Activated T-cell treated with anti-CD3 and anti-CD28 coated beads for 24 hours (primary cell): ENCODE measurements around the gene TJAP1.
A peak's percentile ranks its signal among the peaks of the same experiment; 100 is the strongest.
"Not testable (repeated sequence)": the region's sequence is repeated elsewhere in the genome, so short reads cannot be mapped to it uniquely, and the experiment has no call there.

ENCODE experiments used
- DNase-seq: peaks from one replicate; pipeline ENCODE4 v3.0.0-alpha.2; 2020; ENCODE audit warnings: low read depth

TJAP1 gene

DNA sequence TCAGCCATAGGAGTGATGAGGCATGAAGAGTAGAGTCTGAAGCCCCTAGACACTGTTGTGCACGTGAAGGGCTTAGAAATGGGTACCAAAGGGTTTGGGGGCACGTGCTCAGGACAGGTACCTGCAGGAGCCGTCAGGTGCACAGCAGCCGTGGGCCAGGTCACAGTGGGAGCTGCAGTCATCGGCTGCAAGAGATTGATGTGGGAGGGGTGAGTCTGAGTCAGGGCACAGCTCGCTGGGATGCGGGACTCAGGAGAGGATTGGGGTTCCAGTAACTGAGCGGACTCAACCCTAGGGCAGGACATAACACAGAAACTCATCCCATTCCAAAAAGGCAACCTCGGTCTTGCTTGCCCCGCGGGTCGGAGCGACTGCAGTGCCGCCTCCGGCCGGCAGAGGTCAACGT lies 23.1 kb upstream of the TJAP1 start:
- peak; percentile 42 for DNase-seq

DNA sequence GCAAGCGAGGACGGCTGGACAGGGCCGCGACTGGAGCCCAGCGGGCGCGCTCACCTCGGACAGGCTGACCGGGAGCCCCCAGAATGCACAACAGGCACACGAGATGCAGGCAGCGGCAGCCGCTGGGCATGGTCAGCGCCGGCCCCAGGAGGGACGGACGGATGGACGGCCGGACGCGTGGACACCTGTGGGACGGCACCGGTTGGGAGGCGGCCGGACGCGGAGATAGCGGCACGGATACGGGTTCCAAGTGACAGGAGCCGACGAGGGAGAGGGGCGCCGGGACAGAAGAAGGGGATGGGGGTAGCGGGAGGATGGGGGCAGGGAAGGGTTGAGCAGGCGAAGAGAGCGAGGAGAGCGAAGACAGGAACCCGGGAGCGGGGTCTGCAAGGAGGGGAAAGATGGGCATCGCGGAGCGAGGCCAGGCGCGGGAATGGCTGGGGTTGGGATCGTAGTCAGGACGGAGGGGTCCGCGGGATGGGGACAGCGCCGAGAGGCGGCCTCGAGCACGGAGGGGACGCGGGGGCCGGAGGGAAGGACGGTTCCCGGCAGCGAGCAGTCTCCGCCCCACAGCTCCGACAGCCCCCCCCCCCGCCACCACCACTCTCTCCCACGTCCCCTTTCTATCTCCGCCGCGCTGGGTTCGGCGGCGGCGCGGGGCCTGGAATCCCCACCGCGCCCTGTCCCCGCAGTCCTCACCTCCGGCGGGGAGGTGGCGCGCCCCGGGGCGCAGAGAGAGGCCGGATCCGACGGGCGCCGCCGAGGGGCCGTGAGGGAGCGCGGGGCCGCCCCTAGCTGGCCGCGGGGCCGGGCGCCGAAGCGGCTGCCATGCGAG lies 22.5 kb upstream of the TJAP1 start:
- DNase-seq = peak; percentile 16

DNA sequence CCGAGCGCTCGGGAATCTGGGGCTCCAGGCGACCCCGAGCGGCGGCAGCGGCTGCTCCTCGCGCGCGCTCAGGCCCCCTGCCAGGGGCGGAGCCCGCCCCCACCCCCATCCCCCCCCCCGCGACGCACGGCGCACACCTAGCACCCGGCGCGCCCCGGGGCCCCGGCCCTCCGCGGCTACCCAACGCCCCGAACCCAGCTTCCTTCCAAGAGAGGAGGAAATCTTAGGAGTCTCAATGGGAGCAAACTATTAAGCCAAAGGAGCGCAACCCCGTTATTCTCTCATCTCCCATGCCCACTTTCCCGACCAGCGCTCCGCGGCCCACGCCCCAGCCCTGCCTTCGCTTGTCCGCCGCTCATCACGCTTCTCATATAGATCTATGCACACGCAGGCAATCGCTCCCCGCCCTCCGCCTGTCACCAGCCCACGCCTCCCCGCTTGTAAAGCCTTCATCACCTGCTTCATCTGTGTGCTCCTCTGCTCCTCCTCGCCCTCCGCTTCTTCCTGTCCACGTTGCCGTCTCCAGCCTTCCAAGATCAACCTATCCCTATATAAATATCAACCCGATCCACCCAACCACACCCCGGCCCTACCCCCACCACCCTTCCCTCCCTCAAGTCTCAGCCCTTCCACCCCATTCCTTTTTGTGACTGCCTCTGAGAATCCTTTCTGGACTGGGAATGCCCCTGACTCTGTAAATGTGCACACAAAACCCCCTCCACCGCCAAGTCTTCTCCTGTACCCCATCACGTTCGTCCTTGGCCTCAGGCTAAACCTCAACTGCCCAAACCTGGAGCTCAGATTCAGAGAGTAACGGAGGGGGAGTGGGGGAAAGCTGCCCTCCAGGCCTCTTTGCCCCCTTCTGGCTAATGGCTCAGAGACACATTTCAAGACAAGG lies 21.6 kb upstream of the TJAP1 start, which contains the start of gene DLK2:
DLK2 (minus strand) TSS at position 18 of the 898 bp plus-strand sequence. CDS start 723 bp downstream, outside the sequence.
- DNase-seq = peak; percentile 41

DNA sequence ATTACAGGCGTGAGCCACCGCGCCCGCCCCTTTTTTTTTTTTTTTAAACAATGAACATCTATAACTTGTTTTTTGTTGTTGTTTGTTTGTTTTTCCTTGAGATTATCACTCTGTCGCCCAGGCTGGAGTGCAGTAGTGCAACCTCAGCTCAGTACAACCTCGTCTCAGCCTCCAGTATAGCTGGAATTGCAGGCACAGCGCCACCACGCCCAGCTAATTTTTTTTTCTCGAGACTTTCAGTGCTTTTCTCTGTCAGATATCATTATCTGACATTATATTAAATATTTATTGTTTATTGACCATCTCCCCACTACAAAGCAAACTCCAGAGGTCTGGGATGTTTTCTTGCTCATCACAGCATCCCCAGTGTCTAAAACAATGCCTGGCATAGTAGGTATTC lies 19.7 kb upstream of the TJAP1 start:
- DNase-seq = no peak

DNA sequence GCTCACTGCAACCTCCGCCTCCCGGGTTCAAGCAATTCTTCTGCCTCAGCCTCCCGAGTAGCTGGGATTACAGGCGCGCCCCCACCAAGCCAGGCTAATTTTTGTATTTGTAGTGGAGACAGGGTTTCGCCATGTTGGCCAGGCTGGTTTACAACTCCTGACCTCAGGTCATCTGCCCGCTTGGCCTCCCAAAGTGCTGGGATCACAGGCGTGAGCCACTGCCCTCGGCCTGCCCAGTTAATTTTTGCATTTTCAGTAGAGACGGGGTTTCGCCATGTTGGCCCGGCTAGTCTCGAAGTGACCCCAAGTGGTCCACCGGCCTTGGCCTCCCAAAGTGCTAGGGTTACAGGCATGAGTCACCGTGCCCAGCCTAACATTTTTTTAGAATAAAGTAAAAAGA lies 19.2 kb upstream of the TJAP1 start:
- not testable (repeated sequence) for DNase-seq

DNA sequence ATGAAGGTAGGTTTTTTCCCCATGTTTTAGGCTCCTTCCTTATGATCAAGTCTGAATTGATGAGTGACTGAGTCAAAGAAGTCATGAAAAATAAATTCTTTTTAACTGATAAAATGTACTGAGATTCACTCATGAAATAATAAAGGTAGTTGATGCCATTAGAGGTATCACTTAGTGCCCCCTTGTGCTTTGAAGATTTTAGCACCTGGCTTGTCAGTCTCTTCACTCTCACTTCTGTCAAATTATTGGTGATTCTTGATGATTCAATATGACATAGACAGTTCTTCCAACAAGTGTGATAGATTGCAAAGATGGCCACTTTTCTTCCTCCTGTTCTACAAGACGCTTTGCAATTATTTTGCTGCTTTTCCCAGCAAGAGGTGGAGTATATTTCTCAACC lies 17.8 kb upstream of the TJAP1 start:
- DNase-seq = no peak

DNA sequence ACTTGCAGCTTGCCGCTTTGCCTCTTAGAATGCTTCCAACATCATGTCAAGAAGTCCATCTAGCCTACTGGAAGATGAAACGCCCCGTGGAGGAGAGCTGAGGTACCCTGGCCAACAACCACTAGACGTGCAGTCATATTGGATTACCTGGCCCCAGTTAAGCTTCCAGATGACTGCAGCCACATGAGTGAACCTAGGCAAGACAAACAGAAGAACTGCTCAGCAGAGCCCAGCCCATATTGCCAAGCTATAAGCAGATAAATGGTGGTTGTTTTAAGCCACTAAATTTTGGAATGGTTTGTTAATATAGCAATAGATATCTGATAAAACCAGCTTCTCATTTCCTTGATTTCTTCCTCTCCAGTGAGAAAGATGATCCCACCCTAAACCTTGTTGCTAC lies 17.3 kb upstream of the TJAP1 start:
- DNase-seq = no peak

DNA sequence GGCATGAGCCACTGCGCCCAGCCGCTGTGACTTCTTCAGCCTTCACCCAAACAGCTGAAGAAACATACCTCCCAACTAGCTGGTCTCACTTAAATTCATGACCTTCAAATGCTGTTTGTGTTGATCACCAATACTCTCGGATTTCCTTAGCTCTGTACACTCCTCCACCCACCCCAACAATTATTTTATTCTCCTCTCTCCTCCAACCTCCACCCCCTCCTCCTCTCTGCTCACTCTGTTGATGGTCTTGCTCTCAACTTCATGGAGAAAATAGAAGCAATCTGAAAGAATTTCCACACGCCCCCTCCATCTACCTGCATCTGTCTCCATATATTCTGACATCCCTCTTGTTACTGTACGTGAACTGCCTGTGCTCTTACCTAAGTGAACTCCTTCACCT lies 15.4 kb upstream of the TJAP1 start:
- no peak for DNase-seq

DNA sequence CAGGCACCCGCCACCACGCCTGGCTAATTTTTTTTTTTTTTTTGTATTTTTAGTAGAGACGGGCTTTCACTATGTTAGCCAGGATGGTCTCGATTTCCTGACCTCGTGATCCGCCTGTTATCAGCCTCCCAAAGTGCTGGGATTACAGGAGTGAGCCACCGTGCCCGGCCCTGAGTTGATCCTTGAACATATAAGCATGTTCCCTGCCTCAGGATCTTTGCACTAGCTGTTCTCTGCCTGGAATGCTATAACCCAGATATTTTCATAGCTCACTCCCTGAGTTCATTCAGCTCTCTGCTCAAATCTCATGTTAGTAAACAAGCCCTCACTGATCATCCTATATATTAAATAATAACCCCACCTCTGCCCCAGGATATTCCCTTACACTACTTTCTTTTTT lies 13.0 kb upstream of the TJAP1 start:
- DNase-seq = no peak

DNA sequence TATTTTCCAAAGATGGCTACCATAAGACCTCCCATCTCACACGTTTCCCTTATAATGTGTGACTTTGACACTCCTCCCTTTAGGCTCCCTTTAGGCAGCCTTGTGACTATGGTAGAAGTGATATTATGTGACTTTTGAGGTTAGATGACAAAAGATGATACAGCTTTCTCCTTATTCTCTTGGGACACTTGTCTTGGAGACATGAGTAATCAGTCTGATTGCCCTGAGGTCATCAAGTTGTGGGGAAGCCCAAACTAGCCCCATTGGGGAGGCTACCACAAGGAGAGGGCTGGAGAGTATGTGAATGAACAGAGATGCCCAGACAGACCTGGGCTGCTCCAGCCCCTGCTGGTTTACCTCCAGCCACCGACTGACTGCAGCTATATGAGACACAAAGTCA lies 11.4 kb upstream of the TJAP1 start:
- DNase-seq = no peak

DNA sequence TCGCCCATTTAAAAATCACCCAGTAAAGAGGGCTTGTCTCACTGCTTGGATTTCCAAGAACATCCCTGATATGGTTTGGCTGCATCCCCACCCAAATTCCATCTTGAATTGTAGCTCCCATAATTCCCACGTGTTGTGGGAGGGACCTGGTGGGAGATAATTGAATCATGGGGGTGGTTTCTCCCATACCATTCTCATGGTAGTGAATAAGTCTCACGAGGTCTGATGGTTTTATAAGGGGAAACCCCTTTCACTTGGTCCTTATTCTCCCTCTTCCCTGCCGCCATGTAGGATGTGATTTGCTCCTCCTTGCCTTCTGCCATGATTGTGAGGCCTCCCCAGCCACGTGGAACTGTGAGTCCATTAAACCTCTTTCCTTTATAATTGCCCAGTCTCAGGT lies 10.1 kb upstream of the TJAP1 start:
- DNase-seq = not testable (repeated sequence)

DNA sequence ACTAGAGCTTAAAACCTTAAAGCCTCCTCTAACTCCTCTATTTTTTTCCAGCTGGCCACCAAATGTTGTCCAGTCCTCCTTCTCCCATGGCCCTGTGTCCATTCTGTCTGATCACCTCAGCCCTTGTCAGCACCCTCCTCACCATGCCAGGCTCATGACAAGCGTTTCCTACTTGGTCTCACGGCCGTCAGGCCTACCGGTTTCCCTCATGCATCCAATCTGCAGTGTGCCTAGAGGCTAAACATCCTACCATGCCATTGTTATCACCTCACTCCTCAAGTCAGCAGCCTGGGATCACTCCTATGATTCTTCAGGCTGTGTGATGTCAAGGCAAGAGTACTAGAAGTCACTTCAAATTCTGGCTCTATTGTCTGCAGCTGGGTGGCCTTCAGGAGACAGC lies 9.6 kb upstream of the TJAP1 start:
- no peak for DNase-seq

DNA sequence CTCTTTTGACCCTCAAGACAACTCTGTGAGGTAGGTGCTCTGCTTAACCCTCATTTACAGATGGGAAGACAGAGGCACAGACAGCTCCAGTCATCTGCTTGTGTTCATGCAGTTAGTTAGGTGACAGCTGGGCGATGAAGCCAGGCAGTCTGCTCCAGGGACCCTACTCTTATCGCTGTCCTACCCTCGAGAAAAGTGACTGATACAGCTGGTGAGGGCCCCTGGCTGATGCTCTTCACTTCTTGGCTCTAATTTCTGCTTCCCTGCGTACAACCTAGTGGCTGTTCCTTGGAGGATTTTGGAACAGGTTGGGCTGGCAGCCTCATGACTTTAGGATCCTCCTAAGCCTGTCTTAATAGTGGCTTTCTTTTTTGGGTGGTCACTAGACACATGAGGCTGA lies 9.1 kb upstream of the TJAP1 start:
- DNase-seq = no peak

DNA sequence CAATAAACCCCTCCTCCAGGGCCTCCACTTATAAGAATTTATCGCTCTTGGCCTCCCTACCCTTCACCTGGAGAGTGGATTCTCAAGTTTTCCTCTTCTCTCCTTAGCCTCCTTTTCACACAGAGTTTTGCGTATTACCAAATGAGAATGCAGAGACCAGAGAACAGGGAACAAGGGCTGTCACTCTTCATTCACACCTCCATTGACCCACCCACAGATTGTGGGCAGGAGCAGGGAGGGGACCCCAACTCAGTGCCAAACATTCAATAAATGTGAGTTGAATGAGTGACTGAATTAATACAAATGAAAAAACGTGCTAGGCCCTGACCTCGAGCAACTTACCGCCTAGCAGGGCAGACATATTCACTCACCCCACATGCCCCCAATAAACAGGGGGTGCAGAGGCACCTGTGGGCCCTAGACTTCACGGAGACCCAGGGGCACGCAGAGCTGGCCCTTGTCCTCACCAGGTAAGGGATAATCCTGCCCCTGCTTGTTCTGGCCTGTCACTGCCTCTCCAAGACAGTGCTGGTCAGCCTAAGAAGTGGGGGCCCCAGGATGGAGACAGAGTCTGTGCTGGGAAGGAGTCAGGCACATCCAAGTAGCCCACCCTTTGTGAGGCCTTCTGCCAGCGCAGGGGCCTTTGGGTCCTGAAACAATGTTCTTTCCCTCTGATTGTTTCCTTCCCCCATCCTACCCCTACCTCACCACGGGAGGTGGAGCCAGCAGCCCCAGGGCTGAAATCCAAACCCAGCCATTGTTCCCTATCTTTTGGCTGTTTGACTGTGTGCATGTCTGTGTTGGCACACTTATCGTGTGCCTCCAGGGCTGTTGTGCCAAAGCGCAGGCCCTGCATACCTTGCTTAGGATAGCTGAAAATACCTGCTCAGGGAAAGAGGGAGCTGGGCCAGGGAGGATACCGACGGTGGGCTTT lies 8.4 kb upstream of the TJAP1 start:
- DNase-seq = no peak

DNA sequence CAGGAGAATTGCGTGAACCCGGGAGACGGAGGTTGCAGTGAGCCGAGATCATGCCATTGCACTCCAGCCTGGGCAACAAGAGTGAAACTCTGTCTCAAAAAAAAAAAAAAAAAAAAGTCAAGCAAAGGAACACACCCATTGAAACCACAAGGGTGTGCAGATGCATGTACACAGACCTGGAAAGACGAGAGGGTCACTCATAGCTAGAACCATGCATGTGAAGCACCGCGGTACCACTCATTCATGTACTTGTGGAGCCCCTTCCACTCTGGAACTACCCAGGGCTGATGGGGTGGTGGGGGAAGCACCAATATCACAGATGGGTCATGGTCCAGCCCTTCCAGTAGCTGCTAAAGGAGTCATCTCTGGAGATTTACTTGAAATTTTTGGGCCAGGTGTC lies 7.4 kb upstream of the TJAP1 start:
- DNase-seq = no peak

DNA sequence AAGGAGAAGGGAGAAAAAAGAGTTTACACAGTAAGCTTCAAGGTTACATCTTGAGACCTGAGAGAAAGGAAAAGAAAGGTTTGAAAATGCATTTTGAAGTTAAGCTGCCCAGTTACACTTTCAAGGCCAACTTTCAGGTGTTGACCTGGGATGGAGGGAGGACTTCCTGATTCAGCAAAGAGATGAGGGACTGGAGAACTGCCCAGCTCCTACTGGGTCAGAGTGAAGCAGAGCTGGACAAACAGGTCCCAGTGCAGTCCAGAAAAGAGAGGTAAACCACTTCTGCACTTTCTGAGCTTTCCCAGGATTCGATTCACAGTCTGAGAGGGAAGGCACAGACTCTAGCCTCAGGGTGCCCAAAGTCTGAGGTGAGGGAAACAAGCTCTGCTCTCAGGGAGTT lies 6.0 kb upstream of the TJAP1 start:
- no peak for DNase-seq

DNA sequence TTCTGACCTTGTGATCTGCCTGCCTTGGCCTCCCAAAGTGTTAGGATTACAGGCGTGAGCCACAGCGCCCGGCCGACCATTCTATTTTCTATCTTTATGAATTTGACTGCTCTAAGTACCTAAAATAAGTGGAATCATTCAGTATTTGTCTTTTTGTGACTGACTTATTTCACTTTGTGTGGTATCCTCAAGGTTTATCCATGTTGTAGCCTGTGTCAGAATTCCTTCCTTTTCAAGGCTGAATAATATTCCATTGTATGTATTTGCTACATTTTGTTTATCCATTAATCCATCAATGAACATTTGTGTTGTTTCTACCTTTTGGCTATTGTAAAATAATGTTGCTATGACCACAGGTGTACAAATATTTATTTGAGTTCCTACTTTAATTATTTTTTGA lies 4.9 kb upstream of the TJAP1 start:
- DNase-seq = no peak

DNA sequence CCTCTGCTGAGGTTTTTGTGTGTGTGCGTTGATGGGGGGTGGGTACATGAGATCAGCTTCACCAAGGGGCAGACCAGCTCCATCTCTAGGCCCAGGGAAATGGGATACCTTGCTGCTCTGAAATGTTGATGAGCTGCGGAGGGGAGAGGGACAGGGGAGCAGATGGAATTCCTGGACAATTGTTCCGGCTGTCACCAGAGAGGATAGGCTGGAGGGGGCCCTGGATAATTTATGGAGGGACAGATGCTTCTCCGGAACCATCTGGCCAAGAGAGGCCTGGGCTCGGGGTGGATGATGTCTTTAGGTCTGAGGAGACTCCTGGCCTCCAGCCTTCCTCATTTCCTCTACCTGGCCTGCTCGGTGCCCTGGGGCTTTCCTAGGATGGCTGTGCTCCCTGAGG lies 1.9 kb upstream of the TJAP1 start:
- no peak for DNase-seq

DNA sequence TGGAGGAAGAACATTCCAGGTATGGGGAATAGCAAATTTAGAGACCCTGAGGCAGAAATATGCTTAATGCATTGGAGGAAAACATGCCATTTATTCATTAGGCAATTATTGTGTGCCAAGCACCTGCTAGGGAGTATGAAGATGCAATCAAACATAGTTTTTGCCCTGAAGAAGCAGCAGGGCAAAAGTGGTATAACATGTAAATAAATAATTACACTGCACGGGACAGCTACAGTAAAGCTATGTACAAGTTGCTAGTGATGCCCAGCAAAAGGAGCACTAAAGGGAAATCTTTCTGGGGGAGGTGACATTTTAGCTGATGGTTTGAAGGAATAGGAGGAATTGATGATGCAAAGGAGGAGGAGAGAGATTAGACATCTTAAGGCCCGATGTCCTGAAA lies 624 bp upstream of the TJAP1 start:
- no peak for DNase-seq

DNA sequence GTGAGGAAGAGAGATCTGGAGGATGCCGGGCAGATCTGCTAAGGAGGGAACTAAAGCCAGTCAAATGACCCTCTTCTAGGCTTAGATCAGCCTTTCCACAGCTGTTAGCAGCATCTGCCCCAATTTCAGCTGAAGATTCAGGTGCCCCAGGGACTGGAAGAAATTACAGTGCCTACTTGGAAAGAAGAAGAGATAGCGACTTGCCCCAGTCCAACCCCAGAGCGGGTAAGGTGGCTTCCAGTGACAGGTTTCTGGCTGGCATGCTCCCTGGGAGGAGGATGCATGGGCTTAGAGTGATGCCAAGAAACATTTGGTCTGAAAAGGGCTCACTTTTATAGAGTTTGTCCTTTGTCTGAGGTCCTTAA lies 620 bp downstream of the TJAP1 start:
- no peak for DNase-seq

DNA sequence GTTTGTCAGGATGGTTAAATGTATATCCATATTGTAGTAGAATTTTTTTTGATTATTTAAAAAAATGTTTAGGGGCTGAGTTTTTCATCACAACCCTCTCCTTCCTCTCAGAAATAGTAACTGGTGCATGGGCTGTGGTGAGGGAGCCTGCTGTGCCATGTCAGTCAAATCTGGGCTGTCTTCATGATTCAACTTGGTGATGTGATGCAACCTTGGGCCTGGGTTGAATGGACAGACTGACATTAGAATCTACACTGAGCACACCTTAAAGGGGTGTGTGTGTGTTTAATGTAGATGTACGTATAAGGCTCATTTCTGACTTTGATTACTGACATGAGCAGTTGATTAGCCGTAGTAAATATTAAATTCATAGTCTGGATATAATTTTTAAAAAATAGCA lies 3.7 kb downstream of the TJAP1 start:
- DNase-seq = no peak

DNA sequence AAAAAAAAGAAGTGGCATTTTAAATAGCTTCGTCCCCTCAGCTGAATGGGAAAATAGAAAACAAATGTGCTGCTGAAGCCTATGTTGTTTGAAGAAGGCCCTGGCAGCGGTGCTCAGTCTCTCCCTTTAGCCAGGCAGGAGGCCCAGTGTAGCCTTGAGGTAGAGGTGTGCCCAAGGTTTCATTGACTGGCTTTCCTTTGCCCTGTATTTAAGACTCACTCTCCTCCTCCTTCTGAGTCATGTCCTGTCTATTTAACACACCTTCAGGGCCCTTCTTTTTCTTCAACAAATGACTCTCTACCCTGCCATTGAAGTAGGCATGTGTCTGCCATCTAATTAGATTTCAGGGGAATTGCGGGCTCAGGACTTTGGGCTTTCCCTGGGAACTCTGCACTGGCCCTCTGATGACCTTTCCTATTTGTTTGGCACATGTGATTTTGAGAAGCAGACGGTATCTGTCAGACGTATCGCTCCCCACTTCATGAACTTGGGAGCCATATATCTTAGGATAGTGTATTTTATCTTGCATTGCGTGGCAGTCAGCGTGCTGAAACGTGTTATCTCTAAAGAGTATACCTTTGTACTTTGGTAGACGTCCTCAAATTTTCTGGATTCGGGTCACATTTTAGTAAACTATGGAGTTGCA lies 4.3 kb downstream of the TJAP1 start:
- no peak for DNase-seq
